ENCODE results near the gene CCDC85C. TPM values are rescaled to one million over a fixed set of nuclear protein-coding genes. Genes with fewer than 3 reads are reported as not detected.

The CCDC85C gene
- total RNA-seq, 2 experiments from 2014 or later = 11.3 to 12.7 TPM

GRCh38 chr14:99576761-99577705 lies 27.0 kb downstream of the CCDC85C start:
- no peaks in the 10 kb centered on the region for H3K27me3 Mint-ChIP-seq (ENCODE audit: low read depth)
- H3K4me3 Mint-ChIP-seq = no peak overlapping the region
- H3K9me3 Mint-ChIP-seq = no peaks in the 10 kb centered on the region
- intact Hi-C loops (cut with micrococcal nuclease) = no loop called here
- H3K27ac Mint-ChIP-seq = no peak overlapping the region
- H3K4me1 Mint-ChIP-seq (ENCODE audit: low read depth) = no peaks in the 10 kb centered on the region
- CTCF ChIA-PET = no interaction called here
- H3K36me3 Mint-ChIP-seq (ENCODE audit: low read depth) = no peaks in the 10 kb centered on the region
- no peak for DNase-seq

GRCh38 chr14:99576304-99576703 lies 27.7 kb downstream of the CCDC85C start:
- H3K27me3 Mint-ChIP-seq (ENCODE audit: low read depth) = no peaks in the 10 kb centered on the region
- intact Hi-C loops (cut with micrococcal nuclease) = no loop called here
- no peak overlapping the region for H3K27ac Mint-ChIP-seq
- CTCF ChIA-PET = no interaction called here
- no peak for DNase-seq
- no peaks in the 10 kb centered on the region for H3K9me3 Mint-ChIP-seq
- no peak overlapping the region for H3K4me3 Mint-ChIP-seq
- no peaks in the 10 kb centered on the region for H3K36me3 Mint-ChIP-seq (ENCODE audit: low read depth)
- H3K4me1 Mint-ChIP-seq (ENCODE audit: low read depth) = no peaks in the 10 kb centered on the region

- no peak overlapping the region for H3K27ac Mint-ChIP-seq
- DNase-seq = no peak
- no peak overlapping the region for H3K4me3 Mint-ChIP-seq
- intact Hi-C loops (cut with micrococcal nuclease) = no loop called here
- CTCF ChIA-PET = no interaction called here
- no peaks in the 10 kb centered on the region for H3K9me3 Mint-ChIP-seq
- no peaks in the 10 kb centered on the region for H3K27me3 Mint-ChIP-seq (ENCODE audit: low read depth)
- H3K36me3 Mint-ChIP-seq (ENCODE audit: low read depth) = no peaks in the 10 kb centered on the region
- H3K4me1 Mint-ChIP-seq (ENCODE audit: low read depth) = no peaks in the 10 kb centered on the region
These were observed 28.7 kb downstream of the CCDC85C start for GRCh38 chr14:99575043-99576023.

- H3K4me1 Mint-ChIP-seq (ENCODE audit: low read depth) = no peaks in the 10 kb centered on the region
These were observed 29.7 kb downstream of the CCDC85C start for GRCh38 chr14:99574099-99574880.

GRCh38 chr14:99573436-99574098 lies 30.4 kb downstream of the CCDC85C start:
- H3K27me3 Mint-ChIP-seq (ENCODE audit: low read depth) = no peaks in the 10 kb centered on the region
- no peaks in the 10 kb centered on the region for H3K4me1 Mint-ChIP-seq (ENCODE audit: low read depth)
- H3K36me3 Mint-ChIP-seq (ENCODE audit: low read depth) = no peaks in the 10 kb centered on the region
- no peak for DNase-seq
- H3K9me3 Mint-ChIP-seq = no peaks in the 10 kb centered on the region
- H3K4me3 Mint-ChIP-seq = no peak overlapping the region
- CTCF ChIA-PET = interaction anchor here (0.5 kb wide), 1 partner anchor 325 kb away, joined by 3 read pairs; no protein-coding TSS in a partner anchor
- H3K27ac Mint-ChIP-seq = no peak overlapping the region
- intact Hi-C loops (cut with micrococcal nuclease) = no loop called here

More at GRCh38 chr14:99574099-99574880, 29.7 kb downstream of the CCDC85C start:
- no peak overlapping the region for H3K27ac Mint-ChIP-seq
- CTCF ChIA-PET = no interaction called here
- no peaks in the 10 kb centered on the region for H3K36me3 Mint-ChIP-seq (ENCODE audit: low read depth)
- no peaks in the 10 kb centered on the region for H3K27me3 Mint-ChIP-seq (ENCODE audit: low read depth)
- no peaks in the 10 kb centered on the region for H3K9me3 Mint-ChIP-seq
- intact Hi-C loops (cut with micrococcal nuclease) = no loop called here
- H3K4me3 Mint-ChIP-seq = no peak overlapping the region
- no peak for DNase-seq

- Mint-ChIP-seq H3K36me3 (ENCODE audit: low read depth) (no peaks in the 10 kb centered on the region), H3K4me3 (no peak overlapping the region), H3K4me1 (ENCODE audit: low read depth) (no peaks in the 10 kb centered on the region), H3K27ac (no peak overlapping the region), H3K27me3 (ENCODE audit: low read depth) (no peaks in the 10 kb centered on the region), H3K9me3 (no peaks in the 10 kb centered on the region)
- CTCF ChIA-PET = interaction anchor here (0.5 kb wide), 1 partner anchor 326 kb away, joined by 3 read pairs; no protein-coding TSS in a partner anchor
- intact Hi-C loops (cut with micrococcal nuclease) = no loop called here
- no peak for DNase-seq
These were observed 31.0 kb downstream of the CCDC85C start for GRCh38 chr14:99573000-99573330.

- intact Hi-C loops (cut with micrococcal nuclease) = no loop called here
- no peak overlapping the region for H3K4me3 Mint-ChIP-seq
- H3K4me1 Mint-ChIP-seq (ENCODE audit: low read depth) = no peaks in the 10 kb centered on the region
- H3K9me3 Mint-ChIP-seq = no peaks in the 10 kb centered on the region
- no peaks in the 10 kb centered on the region for H3K36me3 Mint-ChIP-seq (ENCODE audit: low read depth)
- H3K27ac Mint-ChIP-seq = no peak overlapping the region
- CTCF ChIA-PET = interaction anchor here (0.8 kb wide), 1 partner anchor 95 kb away, joined by 3 read pairs; no protein-coding TSS in a partner anchor
- no peaks in the 10 kb centered on the region for H3K27me3 Mint-ChIP-seq (ENCODE audit: low read depth)
- no peak for DNase-seq
These were observed 31.6 kb downstream of the CCDC85C start for GRCh38 chr14:99572173-99572999.

GRCh38 chr14:99571303-99571986 lies 32.6 kb downstream of the CCDC85C start:
- H3K27me3 Mint-ChIP-seq (ENCODE audit: low read depth) = no peaks in the 10 kb centered on the region
- no peaks in the 10 kb centered on the region for H3K4me1 Mint-ChIP-seq (ENCODE audit: low read depth)
- CTCF ChIA-PET = no interaction called here
- intact Hi-C loops (cut with micrococcal nuclease) = no loop called here
- DNase-seq = no peak
- H3K4me3 Mint-ChIP-seq = no peak overlapping the region
- no peak overlapping the region for H3K27ac Mint-ChIP-seq
- H3K36me3 Mint-ChIP-seq (ENCODE audit: low read depth) = no peaks in the 10 kb centered on the region
- no peaks in the 10 kb centered on the region for H3K9me3 Mint-ChIP-seq

- H3K27me3 Mint-ChIP-seq (ENCODE audit: low read depth) = no peaks in the 10 kb centered on the region
- no peak overlapping the region for H3K27ac Mint-ChIP-seq
- CTCF ChIA-PET = interaction anchor here (1.8 kb wide), 1 partner anchor 24 kb away, joined by 4 read pairs; no protein-coding TSS in a partner anchor
- no peak overlapping the region for H3K4me3 Mint-ChIP-seq
- no peak for DNase-seq
- intact Hi-C loops (cut with micrococcal nuclease) = no loop called here
- no peaks in the 10 kb centered on the region for H3K36me3 Mint-ChIP-seq (ENCODE audit: low read depth)
- no peaks in the 10 kb centered on the region for H3K9me3 Mint-ChIP-seq
- H3K4me1 Mint-ChIP-seq (ENCODE audit: low read depth) = no peaks in the 10 kb centered on the region
These were observed 33.3 kb downstream of the CCDC85C start for GRCh38 chr14:99570544-99571302.

All from activated naive CD4-positive, alpha-beta T cell treated with anti-CD3 and anti-CD28 coated beads for 36 hours (primary cell).